PC-9 (cell line): ENCODE results near the gene MRPL55.

Experiments used
- EZH2 ChIP-seq: fragments of 200-600 bp; sonication (generic); IDR thresholded peaks from 2 replicates; pipeline ENCODE4 v1.8.0; 2017; ENCODE audit warnings: antibody characterized with exemption, low read depth
- TF ChIP-seq, protein P1 (sequence below): fragments of 200-600 bp; sonication (generic); conservative IDR thresholded peaks from 2 replicates; pipeline ENCODE4 v1.6.1; 2017; ENCODE audit warnings: mixed run types, antibody characterized with exemption, mild to moderate bottlenecking, moderate library complexity

DNA sequence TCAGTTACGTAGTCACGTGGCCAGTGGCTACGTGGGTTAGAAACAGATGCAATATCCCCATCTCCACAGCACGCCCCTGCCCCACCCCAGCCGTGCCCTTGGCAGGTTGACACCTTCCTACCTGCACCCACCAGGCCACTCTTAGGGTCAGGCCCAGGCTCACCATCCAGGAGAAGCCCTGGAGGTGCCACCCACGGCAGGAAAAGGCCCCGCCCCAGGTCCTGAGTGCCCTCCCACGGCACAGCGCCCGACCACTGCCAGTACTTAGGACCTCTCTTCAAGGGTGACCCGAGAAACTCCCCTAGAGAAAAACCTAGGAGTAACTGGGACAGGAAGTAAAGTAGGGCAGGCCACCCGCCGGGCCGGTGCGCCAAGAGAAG lies 7.5 kb downstream of the MRPL55 start:
- no peak for TF ChIP-seq EZH2
- TF ChIP-seq, protein P1, sequence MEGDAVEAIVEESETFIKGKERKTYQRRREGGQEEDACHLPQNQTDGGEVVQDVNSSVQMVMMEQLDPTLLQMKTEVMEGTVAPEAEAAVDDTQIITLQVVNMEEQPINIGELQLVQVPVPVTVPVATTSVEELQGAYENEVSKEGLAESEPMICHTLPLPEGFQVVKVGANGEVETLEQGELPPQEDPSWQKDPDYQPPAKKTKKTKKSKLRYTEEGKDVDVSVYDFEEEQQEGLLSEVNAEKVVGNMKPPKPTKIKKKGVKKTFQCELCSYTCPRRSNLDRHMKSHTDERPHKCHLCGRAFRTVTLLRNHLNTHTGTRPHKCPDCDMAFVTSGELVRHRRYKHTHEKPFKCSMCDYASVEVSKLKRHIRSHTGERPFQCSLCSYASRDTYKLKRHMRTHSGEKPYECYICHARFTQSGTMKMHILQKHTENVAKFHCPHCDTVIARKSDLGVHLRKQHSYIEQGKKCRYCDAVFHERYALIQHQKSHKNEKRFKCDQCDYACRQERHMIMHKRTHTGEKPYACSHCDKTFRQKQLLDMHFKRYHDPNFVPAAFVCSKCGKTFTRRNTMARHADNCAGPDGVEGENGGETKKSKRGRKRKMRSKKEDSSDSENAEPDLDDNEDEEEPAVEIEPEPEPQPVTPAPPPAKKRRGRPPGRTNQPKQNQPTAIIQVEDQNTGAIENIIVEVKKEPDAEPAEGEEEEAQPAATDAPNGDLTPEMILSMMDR: no peak
